ENCODE results near the gene CST7. TPM values are rescaled to one million over a fixed set of nuclear protein-coding genes. Genes with fewer than 3 reads are reported as not detected.

The CST7 gene
- total and polyA plus RNA-seq, 10 of the 15 experiments (the other 5 are each of a cell fraction or from before 2014, with no cell fraction given), result 0.69 TPM; not detected in 9

DNA sequence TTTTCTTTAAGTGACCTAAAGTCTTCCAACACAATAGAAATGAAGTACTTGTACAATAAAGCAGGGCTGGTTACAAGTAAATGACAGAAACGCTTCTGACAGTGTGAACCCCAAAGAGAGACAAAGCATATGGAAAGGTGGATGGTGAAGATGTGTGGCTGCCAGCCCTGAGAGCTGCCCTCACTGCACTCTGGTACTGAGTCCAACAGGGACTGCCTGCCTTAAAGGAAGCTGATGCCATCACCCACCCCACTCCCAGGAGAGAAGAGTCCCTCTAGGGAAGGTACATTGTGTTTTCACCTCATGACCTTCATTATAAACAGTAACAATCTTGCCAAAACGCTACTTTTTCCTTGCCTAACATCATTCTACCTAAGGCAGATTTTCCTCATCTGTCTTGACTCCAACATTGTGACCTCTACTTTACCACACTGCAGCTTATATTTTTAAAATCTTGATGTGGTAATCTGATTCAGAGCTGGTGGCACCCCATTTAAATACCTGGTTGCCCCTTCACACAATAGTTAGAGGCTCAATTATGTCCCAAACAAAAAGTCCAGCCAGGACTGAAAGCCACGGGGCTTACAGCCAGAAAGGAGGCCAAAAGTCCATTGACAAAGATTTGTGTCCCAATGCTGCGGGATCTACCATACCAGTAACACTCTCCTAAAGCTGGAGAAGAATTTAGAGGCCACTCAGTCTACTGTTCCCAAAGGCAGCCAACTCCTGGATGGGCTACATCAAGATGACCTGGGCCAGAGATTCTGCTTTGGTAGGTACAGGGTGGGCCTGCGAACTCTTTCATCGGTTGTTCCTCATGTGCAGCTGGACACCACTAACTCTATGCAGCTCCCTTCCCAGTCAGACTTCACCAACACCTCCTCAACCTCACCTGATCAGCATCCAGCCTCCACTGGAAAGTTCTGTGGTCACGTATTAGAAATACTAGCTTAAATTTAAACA is 39.1 kb downstream of the CST7 start:
- Histone ChIP-seq H2AFZ (ENCODE audit: control insufficient read depth, low read depth, low read length) (no peak overlapping the region), H3K36me3 (ENCODE audit: control insufficient read depth in 2 of 2, insufficient read depth in 2 of 2, low read length in 1 of 2) (no peaks in the 10 kb centered on the region; a peak in 1 of 4 replicates), H3K9me3 (replicated peaks; ENCODE audit: control insufficient read depth, insufficient read depth, low read length) (no peaks in the 10 kb centered on the region), H4K20me1 (ENCODE audit: control insufficient read depth, insufficient read depth) (no peaks in the 10 kb centered on the region), H3K4me2 (ENCODE audit: control insufficient read depth, insufficient read depth) (no peak overlapping the region), H3K27me3 (replicated peaks in 1 of 2; ENCODE audit: control insufficient read depth in 2 of 2, insufficient read depth in 2 of 2, low read length in 1 of 2) (no peaks in the 10 kb centered on the region), H3K79me2 (ENCODE audit: control insufficient read depth, insufficient read depth, low read length) (peaks cover 42% of the 10 kb centered on the region), H3K9ac (ENCODE audit: control insufficient read depth, insufficient read depth, low read length) (no peak overlapping the region), H3K4me1 (ENCODE audit: control insufficient read depth, insufficient read depth, low read length) (peaks cover 7% of the 10 kb centered on the region; the same call in 1 of the 2 replicates), H3K4me3 (no peak overlapping the region), H3K27ac (ENCODE audit: control insufficient read depth, insufficient read depth) (no peak overlapping the region)
- 84% methylated on average over 7 of the region's 7 CpGs for WGBS (ENCODE audit: insufficient coverage, insufficient replicate concordance, low lambda C conversion rate, missing lambda C conversion rate)
- no TSS peak for BruUV-seq (replicated peaks)
- TF ChIP-seq NFYB (IDR thresholded peaks at IDR 0.05; ENCODE audit: insufficient read depth, low read depth, low read length) (no peak), MEF2B (IDR thresholded peaks at IDR 0.05; ENCODE audit: partially characterized antibody, poor library complexity, severe bottlenecking) (peak; percentile 50), FOS (IDR thresholded peaks at IDR 0.05; ENCODE audit: borderline replicate concordance, extremely low read depth, insufficient read length) (no peak)
- SMC1A ChIA-PET (ENCODE audit: uncharacterized antibody, unreplicated experiment), result interaction anchor here (0.8 to 1.4 kb wide), 5 partner anchors 10 to 407 kb away, joined by 3 to 4 read pairs (median 3); no protein-coding TSS in a partner anchor
- DNase-seq (ENCODE audit: low read depth, low spot score) (no peak), FAIRE-seq (no peak), ATAC-seq (no peak)
- POLR2A ChIA-PET, result interaction anchor here (0.8 to 1.2 kb wide), 2 partner anchors 13 to 77 kb away, joined by 3 read pairs; no protein-coding TSS in a partner anchor
- CTCF ChIA-PET, result interaction anchor here (13.8 kb wide), 1 partner anchor 72 kb away, joined by 244 read pairs; the partner anchor contains the start of gene ACSS1
- RAD21 ChIA-PET (ENCODE audit: unreplicated experiment), result interaction anchor here (0.8 to 1.2 kb wide), 3 partner anchors 71 to 411 kb away, joined by 3 to 4 read pairs (median 4); no protein-coding TSS in a partner anchor
- intact Hi-C loops (cut with micrococcal nuclease; ENCODE audit: unreplicated experiment), result no loop called here
- in situ Hi-C loops (cut with MboI), result no loop called here

DNA sequence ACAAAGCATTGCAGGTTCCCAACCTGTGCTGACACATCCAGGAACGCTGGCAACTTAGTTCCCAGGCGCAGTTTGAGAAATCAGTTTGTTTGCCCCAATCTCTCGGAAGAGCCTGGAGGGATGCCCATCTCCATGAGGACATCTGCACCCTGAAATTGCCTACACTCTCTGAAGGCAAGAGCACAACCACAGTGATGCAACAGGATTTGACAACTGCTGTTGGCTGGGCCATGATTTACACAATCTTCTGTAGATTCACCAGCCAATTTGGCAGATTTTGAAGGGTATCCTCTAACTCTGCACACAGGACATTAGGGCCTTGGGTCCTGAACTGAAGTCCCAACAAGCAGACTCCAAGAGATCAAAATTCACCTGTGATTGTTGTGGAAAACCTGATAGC is 40.1 kb downstream of the CST7 start:
- Histone ChIP-seq H3K4me1 (ENCODE audit: control insufficient read depth, insufficient read depth, low read length) (peaks cover 7% of the 10 kb centered on the region; the same call in 1 of the 2 replicates), H3K9me3 (replicated peaks; ENCODE audit: control insufficient read depth, insufficient read depth, low read length) (no peaks in the 10 kb centered on the region), H3K36me3 (ENCODE audit: control insufficient read depth in 2 of 2, insufficient read depth in 2 of 2, low read length in 1 of 2) (no peaks in the 10 kb centered on the region; a peak in 1 of 4 replicates), H3K4me3 (no peak overlapping the region), H3K4me2 (ENCODE audit: control insufficient read depth, insufficient read depth) (peak overlapping the region; percentile 21), H3K9ac (ENCODE audit: control insufficient read depth, insufficient read depth, low read length) (no peak overlapping the region), H3K79me2 (ENCODE audit: control insufficient read depth, insufficient read depth, low read length) (peaks cover 42% of the 10 kb centered on the region), H4K20me1 (ENCODE audit: control insufficient read depth, insufficient read depth) (no peaks in the 10 kb centered on the region), H2AFZ (ENCODE audit: control insufficient read depth, low read depth, low read length) (no peak overlapping the region), H3K27me3 (replicated peaks in 1 of 2; ENCODE audit: control insufficient read depth in 2 of 2, insufficient read depth in 2 of 2, low read length in 1 of 2) (no peaks in the 10 kb centered on the region), H3K27ac (ENCODE audit: control insufficient read depth, insufficient read depth) (no peak overlapping the region)
- RAD21 ChIA-PET (ENCODE audit: unreplicated experiment), result interaction anchor here (1.1 kb wide), 1 partner anchor 410 kb away, joined by 3 read pairs; no protein-coding TSS in a partner anchor
- in situ Hi-C loops (cut with MboI), result no loop called here
- DNase-seq (ENCODE audit: low read depth, low spot score) (no peak), FAIRE-seq (no peak), ATAC-seq (no peak)
- POLR2A ChIA-PET, result interaction anchor here (1.2 kb wide), 1 partner anchor 76 kb away, joined by 3 read pairs; no protein-coding TSS in a partner anchor
- 98% methylated on average over 3 of the region's 3 CpGs for WGBS (ENCODE audit: insufficient coverage, insufficient replicate concordance, low lambda C conversion rate, missing lambda C conversion rate)
- intact Hi-C loops (cut with micrococcal nuclease; ENCODE audit: unreplicated experiment), result no loop called here
- CTCF ChIA-PET, result interaction anchor here (1.1 to 13.8 kb wide), 2 partner anchors 71 to 418 kb away, joined by 3 to 244 read pairs; partner anchors contain the start of genes ACSS1 and GINS1
- no TSS peak for BruUV-seq (replicated peaks)
- SMC1A ChIA-PET (ENCODE audit: uncharacterized antibody, unreplicated experiment), result interaction anchor here (0.9 to 1.4 kb wide), 4 partner anchors 11 to 406 kb away, joined by 3 to 4 read pairs (median 4); no protein-coding TSS in a partner anchor
- no peak for TF ChIP-seq EZH2 (IDR thresholded peaks at IDR 0.05; ENCODE audit: borderline replicate concordance, control insufficient read depth, low read depth, low read length)
- TF ChIP-seq HCFC1 (IDR thresholded peaks at IDR 0.05; ENCODE audit: low read length), result no peak
- TF ChIP-seq STAT3 (IDR thresholded peaks at IDR 0.05; ENCODE audit: low read depth, low read length), result no peak
- no peak for TF ChIP-seq BCL11A (IDR thresholded peaks at IDR 0.05; ENCODE audit: low read depth, low read length)
- TF ChIP-seq, protein P1, sequence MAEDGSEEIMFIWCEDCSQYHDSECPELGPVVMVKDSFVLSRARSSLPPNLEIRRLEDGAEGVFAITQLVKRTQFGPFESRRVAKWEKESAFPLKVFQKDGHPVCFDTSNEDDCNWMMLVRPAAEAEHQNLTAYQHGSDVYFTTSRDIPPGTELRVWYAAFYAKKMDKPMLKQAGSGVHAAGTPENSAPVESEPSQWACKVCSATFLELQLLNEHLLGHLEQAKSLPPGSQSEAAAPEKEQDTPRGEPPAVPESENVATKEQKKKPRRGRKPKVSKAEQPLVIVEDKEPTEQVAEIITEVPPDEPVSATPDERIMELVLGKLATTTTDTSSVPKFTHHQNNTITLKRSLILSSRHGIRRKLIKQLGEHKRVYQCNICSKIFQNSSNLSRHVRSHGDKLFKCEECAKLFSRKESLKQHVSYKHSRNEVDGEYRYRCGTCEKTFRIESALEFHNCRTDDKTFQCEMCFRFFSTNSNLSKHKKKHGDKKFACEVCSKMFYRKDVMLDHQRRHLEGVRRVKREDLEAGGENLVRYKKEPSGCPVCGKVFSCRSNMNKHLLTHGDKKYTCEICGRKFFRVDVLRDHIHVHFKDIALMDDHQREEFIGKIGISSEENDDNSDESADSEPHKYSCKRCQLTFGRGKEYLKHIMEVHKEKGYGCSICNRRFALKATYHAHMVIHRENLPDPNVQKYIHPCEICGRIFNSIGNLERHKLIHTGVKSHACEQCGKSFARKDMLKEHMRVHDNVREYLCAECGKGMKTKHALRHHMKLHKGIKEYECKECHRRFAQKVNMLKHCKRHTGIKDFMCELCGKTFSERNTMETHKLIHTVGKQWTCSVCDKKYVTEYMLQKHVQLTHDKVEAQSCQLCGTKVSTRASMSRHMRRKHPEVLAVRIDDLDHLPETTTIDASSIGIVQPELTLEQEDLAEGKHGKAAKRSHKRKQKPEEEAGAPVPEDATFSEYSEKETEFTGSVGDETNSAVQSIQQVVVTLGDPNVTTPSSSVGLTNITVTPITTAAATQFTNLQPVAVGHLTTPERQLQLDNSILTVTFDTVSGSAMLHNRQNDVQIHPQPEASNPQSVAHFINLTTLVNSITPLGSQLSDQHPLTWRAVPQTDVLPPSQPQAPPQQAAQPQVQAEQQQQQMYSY (CRISPR knock-in tag; IDR thresholded peaks at IDR 0.05), result no peak
- TF ChIP-seq RB1 (IDR thresholded peaks at IDR 0.05; ENCODE audit: borderline replicate concordance), result no peak
- TF ChIP-seq RUNX3 (IDR thresholded peaks at IDR 0.05; ENCODE audit: low read length), result no peak
- no peak for TF ChIP-seq LARP7 (IDR thresholded peaks at IDR 0.05)
- no peak for TF ChIP-seq ZNF384 (IDR thresholded peaks at IDR 0.05; ENCODE audit: borderline replicate concordance, low read depth, low read length)
